NCI-H1417 (cell line): ENCODE results near the gene SMTNL2.
"Not testable (repeated sequence)": the region's sequence is repeated elsewhere in the genome, so short reads cannot be mapped to it uniquely, and the experiment has no call there.

Source experiments
- DNase-seq, 3 experiments: peaks; one replicate each; lab custom pipeline; 2025; lab: John Stamatoyannopoulos, UW

SMTNL2 gene

DNA sequence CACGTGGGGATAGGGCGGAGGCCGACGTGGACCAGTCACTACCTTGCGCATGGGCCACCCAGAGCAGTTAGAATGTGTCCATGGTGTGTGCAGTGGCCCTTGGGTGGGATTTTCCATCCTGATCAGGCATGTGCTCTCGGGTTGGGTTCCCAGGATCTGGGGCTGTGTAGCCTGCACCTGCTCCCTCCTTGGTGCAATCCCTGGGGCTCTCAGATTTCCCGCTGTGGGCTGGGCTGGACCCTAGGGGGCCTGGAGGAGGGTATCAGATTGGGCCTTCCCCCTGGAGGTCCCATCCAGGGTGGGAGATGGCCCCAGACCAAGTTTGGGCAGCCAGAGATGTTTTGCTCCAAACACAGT, 1.3 kb downstream of the SMTNL2 start:
- DNase-seq: no peak

- DNase-seq: no peak
Observed at GRCh38 chr17:4586043-4586442, 1.7 kb downstream of the SMTNL2 start.

- DNase-seq: no peak
Observed at GRCh38 chr17:4587195-4587594, 2.9 kb downstream of the SMTNL2 start.

DNA sequence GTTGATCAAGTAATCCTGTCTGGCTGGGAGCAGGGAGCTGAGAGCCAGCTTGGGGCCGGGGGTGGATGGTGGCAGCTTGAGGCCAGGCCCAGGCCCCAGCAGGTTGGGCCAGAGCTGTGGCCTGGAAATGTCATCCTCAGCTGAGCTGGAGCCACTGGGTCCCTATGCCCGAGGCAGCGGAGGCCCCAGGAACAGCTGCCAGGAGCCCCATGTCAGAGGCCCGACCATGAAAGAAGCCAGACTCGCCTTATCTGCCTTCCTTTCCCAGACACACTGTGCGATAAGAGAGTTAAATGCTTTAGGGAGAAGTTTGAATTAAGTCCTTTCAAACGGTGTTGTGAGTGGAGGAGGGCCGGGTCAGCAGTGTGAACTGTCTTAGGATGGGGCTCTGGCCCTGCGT, 3.5 kb downstream of the SMTNL2 start:
- DNase-seq: no peak

DNA sequence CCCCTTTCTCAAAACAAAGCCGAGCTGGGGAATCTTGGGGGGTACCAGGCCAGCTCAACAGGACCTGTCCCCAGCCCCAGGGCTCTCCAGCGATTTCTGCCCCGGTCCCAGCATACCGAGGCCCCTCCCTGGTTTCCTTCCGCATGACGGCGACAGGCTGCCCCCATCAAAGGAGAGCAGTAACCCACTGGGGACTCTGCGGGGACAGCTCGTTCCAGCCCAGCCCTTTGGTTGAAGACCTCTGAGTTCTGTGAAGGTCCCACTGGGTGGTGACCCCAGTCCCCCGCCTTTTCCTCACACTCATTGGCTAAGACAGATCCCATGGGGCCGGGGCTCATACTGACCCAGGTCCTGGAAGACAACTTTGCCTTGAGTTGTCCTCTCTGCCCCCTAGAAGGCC, 4.1 kb downstream of the SMTNL2 start:
- DNase-seq: no peak

DNA sequence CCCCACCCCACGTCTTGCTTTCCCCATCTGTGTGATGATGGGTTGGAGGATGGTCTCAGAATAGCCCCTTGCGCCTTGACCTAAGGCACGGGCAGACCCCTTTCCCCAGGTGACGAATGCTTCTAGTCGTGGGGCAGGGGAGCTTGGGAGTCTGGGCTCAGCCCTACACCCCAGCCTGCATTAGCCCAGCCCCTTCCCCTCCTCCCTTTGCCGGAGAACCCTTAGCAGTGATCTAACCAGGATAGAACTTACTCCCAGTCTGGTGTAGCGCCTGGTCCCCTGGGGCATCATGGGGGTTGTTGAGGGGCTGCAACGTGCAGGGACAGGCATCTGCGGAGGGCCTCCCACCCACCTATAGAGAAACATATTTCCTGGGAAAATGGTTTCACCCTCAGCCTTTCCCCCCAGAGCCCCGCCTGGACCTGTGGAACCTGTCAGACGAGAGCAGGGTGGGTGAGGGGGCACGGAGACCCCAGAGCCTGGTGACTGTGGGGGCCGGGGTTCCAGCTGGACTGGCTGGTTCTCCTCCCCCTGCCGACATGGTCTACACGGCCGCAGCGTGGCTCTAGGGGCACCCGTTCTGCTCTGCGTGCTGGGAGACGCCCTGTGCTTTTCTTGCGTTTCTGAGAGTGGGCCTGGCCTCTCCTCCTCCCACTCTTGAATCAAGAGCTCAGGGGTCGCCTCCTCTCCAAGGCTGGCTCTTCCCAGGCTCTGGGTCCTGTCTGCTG, 4.7 kb downstream of the SMTNL2 start:
- DNase-seq: no peak

DNA sequence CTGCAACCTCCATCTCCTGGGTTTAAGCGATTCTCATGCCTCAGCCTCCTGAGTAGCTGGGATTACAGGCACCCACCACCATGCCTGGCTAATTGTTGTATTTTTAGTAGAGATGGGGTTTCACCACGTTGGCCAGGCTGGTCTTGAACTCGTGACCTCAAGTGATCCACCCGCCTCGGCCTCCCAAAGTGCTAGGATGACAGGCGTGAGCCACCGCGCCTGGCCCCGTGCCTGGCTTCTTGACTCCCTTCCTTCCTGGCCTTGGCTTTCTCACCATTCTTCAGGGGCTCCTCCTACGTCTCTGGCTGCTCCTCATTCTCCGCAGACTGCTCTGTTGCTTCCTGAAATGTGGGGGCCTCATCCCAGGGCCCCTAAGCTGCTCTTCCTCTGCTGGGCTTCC, 5.7 kb downstream of the SMTNL2 start:
- not testable (repeated sequence) for DNase-seq

DNA sequence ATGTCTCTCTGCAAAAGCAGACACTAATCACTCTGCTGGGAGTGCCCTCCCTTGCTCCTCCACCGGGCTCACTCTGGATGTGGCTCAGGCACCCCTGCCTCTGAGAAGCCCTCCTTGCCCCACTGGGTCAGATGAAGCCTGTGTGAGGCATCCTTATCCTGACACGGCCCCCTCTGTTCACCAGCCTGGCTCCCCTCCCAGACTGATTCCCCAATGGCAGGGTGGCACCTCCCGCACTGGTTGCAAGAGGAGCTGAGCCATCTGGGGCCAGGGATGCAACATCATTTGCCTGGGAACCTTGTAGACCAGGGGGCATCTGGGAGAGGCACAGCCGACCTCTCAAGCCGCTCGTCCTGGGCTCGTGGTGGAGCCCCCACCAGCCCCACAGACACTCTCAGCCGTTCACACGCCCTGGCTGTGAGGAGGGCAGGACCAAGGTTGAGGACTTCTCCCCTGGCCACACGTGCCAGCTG, 6.7 kb downstream of the SMTNL2 start:
- no peak for DNase-seq

DNA sequence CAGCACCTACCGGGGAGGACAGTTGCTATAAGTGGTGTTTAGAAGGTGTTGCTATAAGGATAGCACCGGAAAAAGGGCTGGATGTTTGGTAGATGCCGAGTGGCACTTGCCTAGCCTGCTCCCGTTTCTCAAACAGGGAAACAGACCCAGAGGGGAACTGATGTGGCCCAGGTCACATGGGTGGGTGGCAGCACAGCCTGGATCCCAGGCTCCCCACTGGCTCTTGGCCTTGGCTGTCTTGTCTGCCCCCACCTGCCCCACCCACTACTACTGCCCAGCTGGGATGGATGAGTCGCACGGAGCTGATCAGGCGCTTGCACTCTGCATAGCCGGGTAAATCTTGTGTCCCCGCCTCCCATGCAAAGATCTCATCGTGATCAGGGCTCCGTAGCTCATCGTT, 7.2 kb downstream of the SMTNL2 start:
- DNase-seq: no peak

- DNase-seq: no peak
Observed at GRCh38 chr17:4592240-4593005, 8.1 kb downstream of the SMTNL2 start.

DNA sequence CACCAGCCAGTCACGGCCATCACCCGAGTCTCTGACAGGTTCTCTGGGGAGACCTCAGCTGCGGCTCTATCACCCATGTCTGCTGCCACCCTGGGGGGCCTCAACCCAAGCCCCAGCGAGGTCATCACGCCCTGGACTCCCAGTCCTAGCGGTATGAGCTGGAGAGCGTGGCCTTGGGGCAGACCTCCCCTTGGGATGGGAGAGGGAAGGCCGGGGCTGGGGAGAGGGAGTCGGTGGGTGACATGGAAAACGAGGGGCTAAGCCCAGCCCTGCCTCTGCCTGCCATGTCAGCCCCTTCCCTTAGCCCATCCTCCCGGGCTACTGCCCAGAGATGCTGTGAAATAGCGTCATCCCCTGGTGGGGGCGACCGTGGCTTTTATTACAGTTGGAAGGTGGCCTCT, 8.7 kb downstream of the SMTNL2 start:
- no peak for DNase-seq

DNA sequence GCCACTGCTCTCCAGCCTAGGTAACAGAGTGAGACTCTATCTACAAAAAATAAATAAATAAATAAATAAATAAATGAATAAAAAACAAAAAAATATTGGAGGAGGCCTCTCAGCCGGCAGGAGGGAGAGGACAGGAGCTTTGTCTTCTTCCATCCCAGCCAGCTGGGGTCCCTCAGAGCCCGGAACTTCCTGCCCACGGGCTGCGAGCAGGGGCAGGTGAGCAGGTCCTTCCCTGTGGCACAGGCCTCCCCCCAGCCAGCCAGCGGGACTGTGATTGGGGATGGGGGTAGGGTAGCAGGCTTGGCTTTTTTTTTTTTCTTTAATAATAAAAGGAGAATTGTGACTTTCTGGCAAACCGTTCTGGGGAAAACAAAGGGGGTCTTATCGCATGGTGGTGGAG, 10.1 kb downstream of the SMTNL2 start:
- DNase-seq: no peak

DNA sequence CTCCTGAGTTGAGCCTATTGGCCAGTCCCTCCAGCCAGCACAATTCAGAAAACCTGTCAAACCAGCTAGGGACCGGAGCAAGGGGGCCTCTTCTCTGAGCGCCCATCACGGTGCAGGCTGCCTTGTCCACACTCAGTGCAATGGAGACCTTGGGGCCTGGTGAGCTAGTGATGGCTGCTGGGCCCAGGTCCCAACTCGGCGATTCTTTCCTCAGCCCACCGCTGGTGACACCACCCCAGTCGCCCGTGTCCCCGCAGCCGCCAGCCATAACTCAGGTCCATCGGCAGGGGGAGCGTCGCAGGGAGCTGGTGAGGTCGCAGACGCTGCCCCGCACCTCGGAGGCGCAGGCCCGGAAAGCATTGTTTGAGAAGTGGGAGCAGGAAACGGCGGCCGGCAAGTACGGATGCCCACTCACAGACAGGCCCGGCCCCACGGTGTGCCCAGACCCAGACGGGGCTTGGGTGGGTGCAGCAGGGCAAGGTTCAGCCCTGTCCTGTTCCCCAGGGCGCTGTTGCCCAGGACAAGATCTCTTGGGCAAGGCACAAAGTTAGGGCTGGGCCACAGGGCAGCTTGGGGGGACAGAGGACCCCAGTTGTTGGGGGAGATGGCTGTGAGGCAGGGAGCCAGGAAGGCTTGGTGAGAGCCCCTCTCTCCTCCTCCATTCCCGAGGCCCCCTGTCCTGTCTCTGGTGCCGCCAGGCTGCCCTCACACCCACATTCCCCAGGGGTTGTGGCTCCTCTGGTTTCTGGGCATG, 10.8 kb downstream of the SMTNL2 start:
- DNase-seq: no peak

DNA sequence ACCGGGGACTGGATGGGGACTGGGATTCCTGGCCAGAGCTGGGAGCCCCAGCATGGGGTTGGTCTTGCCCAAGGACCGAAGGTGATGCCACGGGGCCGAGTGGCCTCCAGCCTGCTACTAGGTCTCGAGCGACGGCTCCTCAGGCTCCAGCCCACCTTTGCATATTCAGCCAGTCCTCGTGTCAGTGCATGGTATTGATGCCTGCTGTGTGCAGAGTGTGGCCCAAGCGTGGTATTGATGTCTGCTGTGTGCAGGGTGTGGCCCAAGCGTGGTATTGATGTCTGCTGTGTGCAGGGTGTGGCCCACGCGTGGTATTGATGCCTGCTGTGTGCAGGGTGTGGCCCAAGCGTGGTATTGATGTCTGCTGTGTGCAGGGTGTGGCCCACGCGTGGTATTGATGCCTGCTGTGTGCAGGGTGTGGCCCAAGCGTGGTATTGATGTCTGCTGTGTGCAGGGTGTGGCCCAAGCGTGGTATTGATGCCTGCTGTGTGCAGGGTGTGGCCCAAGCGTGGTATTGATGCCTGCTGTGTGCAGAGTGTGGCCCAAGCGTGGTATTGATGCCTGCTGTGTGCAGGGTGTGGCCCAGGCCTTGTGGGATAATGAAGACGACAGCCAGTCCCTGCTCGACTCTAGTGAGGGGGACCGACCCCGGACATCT, 11.5 kb downstream of the SMTNL2 start:
- not testable (repeated sequence) for DNase-seq

GRCh38 chr17:4596636-4597380, 12.5 kb downstream of the SMTNL2 start:
- no peak for DNase-seq

DNA sequence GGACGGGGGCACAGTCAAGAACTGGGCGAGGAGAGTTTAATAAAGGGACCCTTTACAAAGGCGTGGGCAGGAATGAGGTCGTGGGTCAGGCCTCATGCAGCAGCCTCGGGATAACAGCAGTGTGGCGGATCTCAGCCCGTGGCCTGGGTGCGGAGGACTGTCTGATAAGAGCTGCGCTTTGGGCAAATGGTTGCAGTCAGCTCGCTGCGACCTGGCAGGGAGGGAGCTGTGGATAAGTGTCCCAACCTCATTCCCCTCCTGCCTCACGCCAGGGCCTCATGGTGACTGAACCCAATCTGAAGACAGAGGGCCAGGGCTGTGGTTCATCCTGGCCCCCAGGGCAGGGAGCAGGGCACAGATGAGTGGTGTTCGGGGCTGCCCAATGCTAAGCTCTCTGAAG, 13.6 kb downstream of the SMTNL2 start:
- no peak for DNase-seq

GRCh38 chr17:4598776-4599504, 14.6 kb downstream of the SMTNL2 start:
- no peak for DNase-seq

- peak; percentile 51 to 67 (median 63) for DNase-seq
Observed at GRCh38 chr17:4599505-4600281, 15.4 kb downstream of the SMTNL2 start.

- peak; percentile 23 to 60 (median 24) for DNase-seq
Observed at GRCh38 chr17:4600563-4600962, 16.2 kb downstream of the SMTNL2 start.

GRCh38 chr17:4601326-4601725, 17.0 kb downstream of the SMTNL2 start:
- DNase-seq: no peak
